ENCODE results near the gene CAMK1G.

The CAMK1G gene

DNA sequence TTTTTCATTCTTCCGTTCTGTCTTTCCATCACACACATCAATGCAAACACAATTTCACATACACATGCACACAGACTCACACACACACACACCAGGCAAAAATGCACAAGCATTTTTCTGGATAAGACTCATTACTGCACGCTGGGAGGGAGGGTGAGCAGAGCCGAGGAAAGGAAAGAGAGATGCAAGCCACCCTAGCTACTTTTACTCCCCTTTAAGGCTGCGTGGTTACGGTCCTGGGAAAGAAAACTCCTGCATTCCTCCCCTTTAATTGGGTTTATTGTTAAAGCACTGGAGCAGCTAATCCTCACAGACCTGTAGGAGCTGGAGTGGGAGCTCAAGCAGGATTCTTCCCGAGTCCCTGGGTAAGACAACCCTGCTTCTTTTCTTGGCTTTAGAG lies at the start of gene CAMK1G:
Gene CAMK1G, plus strand, starts transcription at position 307 of the 400 bp plus-strand sequence. CDS start 11,270 bp downstream, outside the sequence.
- no peak for DNase-seq (ENCODE audit: low spot score)

DNA sequence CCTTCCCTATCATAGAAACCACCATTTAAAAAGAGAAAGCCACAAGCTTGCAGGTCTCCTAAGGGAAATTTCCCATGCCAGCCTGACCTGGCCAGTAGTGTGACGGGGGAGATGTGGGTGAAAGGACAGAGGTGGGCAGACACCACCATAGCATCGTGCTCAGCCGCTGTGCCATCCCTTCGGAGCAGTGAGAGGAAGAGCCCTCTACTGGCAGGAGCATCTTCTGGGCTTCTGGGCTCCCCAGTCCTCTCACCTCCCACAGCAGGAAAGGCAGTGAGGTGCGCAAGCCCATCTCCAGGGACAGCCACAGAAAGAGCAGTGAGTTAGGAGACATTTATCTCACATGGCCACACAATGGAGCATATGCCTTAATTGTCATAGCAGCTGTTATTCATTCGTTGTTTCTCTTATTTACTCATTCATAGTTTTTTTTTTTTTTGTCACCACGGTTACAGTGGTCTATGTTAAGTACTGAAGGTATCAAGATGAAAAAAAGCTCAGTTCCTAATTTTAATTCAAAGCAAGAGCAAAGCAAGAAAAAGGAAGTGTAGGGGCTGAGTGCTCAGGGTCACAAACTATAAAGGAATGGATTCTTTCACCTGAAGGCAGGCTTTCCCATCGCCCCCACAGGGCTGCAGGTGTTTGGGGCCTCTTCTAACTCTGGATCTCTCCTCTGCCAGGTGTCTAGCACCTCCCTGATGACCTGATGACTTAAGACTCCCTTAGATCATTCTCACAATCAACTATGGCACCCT lies 48.8 kb upstream of the CAMK1G start:
- no peak for DNase-seq (ENCODE audit: low spot score)

DNA sequence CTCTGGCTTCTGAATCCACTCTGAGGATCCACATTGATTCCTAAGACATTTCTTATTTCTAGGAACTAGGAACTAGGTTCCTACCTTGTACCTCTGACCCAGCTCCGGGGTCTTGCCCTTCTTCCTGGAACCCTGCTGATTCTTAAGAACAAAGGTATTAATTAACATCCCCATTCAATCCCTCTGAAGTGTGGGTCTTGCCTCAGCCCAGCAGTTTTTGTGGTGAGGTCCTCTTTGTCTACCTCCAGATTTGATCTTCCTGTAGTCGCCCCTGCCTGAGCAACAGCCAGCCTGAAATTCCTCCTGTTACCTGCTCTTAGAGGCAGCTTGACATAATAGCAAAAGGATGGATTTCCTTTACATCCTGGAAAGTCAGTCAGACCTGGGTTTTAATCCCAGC lies 46.7 kb upstream of the CAMK1G start:
- no peak for DNase-seq (ENCODE audit: low spot score)

DNA sequence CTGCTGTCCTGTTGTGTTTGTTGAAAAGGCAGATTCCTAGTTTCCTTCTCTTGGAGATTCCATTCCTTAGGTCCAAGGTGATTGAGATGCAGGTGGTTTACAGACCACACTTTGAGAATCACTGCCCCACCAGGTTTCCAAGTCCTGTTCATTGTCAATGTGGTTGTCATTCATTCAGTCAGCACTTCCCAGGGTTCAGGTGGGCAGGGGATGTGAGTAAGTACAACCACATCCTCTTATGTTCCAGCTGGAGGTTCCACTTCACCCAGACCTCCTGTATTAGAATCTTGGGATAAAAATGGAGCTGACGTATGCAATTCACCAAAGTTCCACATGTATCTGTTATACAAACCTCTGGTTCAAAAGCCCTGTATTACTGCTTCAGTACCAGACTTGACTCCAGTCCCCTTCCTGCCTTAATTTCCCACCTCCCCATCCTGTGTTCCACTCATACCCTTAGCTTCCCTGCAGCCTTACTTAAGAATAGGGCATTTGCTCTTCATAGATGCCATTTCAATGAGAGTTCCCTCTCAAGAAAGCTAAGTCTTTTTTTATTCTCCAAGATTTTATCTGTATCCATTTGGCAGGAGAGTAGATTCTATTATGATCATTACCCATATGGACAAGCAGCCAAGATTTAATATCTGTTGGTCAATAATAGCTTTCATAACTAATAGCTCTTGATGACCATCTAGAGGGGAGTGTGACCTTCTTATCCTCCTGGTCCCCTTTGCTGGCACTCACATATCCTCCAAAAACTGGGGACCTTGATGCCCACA lies 46.0 kb upstream of the CAMK1G start:
- DNase-seq (ENCODE audit: low spot score): no peak

DNA sequence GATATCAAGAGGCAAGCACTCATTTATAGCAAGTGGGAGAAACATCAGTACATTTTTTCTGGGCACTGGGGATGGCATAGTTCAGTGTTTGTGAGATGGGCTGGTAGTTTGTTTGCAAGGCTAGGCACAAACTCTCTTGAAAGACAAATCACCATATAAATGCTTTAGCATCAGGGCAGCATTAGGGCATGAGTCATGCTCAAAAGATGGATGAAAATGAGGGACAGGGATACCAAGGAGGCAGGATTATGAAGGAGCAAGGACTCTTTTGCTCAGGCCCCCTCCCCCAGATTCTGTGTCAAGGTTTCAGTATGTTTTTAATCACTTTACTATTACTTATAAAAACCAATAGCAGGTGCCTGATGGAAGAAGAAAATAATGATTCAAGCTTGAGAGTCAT lies 43.9 kb upstream of the CAMK1G start:
- no peak for DNase-seq (ENCODE audit: low spot score)

DNA sequence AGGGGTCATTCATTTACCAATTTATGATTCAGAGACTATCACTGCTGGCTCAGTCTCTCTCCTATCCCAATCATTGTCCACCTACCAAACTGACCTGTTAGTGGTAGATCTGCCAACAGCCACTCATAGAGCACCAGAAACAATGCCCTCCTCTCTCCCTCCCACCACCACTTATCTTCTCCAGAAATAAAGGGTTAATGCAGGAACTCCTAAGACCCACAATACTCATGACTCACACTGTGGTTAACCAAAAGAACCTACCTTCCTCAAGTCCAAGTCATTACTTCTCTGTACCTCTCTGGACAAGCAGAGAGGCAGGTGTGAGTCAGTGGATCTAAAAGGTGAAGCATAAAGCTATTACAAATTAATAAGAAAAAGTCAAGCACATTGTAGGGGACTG lies 40.9 kb upstream of the CAMK1G start:
- DNase-seq (ENCODE audit: low spot score): no peak

DNA sequence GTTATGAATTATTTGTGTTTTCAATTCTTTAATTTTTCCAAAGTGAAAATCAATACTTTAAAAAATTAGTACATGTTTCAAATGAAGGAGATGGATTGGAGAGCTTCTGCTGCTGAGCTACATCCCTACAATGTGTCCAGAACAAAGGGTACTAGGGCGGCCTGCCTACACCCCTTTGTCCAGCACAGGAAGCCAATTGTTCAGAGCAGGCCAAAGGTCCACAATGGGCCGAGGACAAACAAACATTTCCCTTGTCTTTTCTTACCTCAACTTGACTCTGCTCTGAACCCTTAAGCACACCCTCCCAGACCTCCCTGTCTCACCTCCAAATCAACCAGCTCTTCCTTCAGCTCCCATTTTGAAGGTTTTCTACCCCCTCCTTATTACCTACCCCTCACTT lies 39.4 kb upstream of the CAMK1G start:
- DNase-seq (ENCODE audit: low spot score): no peak

DNA sequence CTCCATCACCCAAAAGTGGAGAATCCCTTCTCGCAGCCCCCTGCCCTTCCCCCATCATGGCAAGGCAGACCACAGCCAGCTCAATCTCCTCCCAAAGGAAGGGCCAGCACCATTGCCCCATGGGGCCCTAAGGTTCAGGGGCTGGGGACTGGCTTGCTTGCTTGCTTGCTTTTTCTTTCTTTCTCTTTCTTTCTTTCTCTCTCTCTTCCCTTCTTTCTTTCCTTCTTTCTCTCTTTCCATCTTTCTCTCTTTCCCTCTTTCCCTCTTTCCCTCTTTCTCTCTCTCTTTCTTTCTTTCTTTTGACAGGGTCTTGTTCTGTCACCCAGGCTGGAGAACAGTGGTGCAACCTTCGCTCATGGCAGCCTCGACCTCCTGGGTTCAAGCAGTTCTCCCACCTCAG lies 38.1 kb upstream of the CAMK1G start:
- DNase-seq (ENCODE audit: low spot score): no peak

DNA sequence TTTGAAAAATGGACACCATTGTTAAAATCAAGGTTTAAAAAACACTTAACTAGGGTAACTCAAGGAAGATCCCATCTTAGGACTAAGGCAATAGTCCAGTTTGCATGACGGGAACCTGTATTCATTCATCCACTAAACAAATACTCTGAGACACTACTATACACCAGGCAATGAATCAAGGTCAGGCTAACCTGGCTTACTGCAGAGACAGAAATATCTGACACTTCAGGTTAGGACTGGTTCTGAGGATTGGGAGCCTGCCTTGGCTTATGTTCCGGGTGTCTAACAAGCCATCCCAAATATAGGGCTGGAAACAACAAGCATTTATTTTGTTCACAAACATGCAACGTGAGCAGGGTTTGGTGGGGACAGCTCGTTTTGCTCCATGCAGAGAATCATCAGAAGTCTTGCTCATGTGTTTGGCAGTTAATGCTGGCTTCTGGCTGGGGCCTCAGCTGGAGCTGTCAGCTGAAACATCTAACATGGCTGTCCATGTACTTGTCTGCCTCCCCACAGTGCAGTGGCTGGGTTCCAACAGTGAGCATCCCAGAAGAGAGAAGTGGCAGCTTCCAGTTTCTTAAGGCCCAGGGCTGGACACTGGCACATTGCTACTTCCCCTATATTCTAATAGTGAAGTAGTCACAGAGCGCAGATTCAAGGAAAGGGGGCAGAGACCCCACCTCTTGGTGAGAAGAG lies 37.0 kb upstream of the CAMK1G start:
- no peak for DNase-seq (ENCODE audit: low spot score)

DNA sequence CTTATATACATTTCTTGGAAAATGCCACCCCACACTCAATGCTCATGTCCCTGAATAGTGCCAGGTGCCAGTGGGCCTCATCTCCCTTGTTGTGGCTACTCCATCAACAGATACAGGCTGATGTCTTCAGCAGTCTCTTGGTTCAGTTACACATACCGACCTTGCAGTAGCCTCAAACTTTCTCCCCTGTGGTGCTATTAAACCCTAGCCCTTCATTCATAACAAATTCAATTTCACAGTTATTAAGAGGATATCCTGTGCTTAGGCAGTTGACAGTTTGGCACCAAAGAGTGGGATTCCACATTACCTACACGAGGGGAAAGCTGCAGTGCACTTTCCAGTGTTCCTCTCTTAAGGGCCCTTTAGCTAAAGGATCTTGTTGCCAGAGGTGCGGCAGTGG lies 35.9 kb upstream of the CAMK1G start:
- DNase-seq (ENCODE audit: low spot score): no peak

DNA sequence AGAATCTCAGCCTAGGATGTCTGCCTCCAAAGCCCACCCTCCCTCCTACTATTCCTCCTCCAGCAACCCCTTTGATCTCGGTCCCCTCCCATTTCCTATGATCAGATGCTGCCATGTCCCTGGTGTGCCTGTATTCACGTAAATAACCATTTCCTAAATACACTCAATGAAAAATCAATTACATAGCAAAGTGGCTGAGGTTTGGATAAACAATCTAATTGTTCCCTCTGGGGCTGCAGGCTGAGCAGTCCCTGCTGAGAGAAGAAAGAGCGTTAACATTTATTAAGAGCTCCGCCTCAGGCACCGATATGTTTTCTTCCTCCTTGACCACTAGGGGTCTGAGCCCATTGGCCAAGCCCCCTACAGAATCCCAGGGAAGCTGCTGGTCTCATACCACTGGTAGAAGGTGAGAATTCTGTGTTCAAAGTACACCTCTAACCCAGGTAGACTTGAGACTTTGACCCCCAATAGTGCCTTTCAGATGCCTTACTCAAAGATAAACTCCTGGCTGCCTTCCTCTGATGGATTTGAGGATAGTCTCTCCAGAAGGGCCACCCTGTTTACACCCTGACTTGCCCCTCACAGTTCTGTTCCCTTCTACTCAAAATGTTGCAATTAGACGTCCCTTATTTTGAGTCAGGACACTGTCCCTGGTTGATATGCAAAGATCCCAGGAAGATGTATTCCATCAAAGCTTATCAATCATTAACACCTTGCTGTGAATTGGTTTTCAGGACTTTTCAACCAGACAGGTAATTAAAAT lies 33.9 kb upstream of the CAMK1G start:
- DNase-seq (ENCODE audit: low spot score): no peak

DNA sequence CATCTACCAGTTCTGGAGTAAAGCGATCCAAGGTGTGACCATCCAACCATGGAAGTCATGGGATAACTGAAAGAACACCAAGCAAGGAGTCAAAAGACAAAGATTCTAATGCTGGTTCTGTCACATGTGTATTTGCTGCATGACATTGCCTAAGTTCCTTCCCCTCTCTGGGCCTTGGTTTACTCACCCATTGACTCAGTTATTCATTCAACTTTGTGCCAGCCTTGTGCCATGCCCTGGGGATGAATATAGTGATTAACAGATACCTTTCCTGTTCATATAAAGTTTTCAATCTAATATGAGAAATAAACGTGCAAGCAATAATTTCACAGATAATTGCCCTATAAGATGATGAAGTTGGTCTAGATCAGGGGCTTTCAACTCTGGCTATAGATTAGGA lies 33.0 kb upstream of the CAMK1G start:
- DNase-seq (ENCODE audit: low spot score): no peak

DNA sequence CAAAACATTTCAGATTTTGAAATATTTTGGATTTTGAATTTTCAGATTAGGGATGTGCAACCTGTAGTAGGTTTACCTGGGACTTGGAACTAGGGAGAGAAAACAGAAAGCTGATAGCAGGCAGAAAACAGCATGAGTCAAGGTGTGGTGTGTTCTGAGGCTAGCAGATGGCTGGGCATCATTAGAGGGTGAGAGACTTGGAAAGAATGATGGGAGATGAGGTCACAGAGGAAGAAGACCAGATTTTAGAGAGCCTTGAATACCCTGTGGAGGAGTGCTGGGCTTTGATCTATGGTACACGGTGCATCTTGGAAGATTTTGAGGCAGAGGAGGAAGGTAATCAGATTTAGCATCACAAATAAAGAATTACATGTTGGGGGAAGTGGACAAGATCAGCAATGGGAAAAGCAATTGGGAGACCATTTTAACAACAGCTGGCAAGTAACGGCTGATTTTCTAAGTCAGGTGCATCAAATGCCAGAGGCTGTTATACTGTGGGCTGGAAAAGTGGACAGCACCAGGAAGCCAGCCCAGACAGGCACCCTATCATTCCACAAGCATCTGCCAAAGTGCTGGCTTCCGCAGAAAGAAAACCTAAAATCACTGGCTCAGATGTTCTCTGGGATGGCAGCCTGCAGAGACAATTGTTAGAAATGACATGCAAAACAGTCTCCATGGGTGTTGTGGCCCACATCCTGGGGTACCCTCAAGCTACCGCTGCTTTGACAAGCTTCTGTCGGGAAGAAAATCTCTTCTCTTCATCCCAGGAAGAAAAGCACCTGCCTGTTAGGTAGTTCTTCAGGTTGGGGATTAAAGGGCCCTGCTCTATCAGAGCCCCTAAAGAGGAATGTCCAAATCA lies 30.9 kb upstream of the CAMK1G start:
- no peak for DNase-seq (ENCODE audit: low spot score)

DNA sequence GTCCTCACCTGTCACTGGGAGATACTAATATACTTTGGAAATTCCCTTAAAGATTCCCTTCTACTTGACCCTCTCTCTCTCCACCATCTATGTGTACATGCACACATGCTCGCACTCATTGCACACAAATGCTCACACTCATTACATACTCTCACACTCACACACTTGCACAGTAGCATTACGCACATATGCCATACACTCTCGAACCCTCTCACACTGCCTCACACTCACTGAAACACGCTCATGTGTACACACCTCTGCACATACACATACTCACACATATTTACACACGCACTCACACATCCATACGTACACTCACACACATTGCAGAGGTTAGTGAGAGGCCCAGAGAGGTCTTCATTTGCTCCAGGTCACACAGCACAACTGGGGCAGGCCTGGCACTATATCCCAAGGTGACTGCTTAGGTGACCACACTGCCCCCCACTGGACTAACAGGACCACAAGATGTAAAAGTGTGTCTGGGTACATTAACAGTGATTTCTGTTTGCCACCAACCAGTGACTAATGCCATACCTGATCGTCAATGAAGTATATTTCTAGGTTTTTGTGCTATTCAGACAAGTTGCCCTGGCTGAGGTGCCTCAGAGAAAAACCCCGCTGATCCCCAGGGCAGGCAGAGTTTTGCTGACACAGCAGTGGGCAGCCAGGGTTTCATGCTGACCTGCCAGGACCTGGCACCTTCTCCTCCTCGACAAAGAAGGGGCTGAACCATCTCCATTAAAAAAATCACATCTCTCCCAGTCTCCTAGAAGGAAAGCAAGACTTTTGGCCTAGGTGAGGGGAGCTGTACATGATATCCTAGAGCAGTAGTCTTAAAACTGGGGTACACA lies 28.5 kb upstream of the CAMK1G start:
- no peak for DNase-seq (ENCODE audit: low spot score)

DNA sequence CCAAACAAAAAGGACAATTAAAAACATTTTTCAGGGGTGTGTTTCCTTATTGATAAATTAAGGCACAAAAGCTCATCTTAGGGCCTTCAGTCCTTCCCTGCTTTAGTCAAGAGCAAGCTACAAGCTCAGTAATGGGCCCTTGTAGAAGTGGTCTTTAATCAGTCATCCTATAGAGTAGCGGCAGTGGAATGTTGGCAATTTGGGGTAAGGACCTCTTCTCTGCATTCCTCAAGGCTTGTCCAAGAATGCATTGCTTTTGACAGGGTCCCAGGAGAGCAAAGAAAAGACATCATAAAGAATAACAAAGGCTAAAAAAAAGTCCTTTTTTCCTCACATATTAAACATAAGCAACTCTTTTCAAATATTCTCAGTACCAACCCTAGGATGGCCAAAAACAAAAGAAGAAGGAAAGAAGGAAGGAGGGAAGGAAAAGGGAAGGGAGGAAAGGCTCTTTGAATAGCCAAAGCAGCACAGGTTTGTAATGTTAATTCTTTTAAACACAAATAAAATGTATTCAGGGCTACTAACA lies 27.3 kb upstream of the CAMK1G start:
- no peak for DNase-seq (ENCODE audit: low spot score)

DNA sequence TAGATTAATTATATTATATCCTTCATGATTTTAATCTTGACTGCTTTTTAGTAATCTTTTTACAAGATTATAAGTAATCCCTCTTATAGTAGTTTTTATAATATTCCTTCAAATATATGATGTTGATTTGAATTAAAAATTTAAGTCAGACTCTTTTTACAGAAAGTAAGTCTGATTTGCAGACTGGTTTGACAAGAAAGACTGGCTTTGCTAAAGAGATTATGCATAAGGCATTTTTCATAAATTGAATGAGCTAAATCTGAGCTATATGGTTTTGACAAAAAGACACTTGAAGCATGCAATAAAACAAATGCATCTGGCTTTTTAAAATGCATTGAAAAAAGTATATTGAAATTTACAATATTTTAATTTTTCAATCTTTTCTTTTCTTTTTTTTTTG lies 26.3 kb upstream of the CAMK1G start:
- DNase-seq (ENCODE audit: low spot score): no peak

DNA sequence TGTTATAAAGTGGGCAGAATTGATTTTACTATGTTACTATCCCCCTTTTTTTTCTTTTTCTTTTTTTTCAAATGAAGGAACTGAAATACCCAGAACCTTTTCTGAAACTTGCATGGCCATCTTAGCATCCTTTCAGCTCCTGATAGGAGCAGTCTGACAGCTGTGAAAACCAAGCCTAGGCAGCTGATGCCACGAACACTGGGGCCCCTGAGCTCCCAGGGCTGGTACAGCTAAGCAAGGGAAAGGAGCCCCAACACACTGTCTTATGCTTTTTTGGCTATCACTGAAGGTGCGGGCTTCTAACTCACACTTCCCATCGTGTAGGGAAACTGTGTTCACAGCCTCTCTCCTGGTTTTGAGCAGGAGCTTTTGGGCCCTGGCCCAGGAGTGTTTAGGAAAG lies 23.0 kb upstream of the CAMK1G start:
- no peak for DNase-seq (ENCODE audit: low spot score)

DNA sequence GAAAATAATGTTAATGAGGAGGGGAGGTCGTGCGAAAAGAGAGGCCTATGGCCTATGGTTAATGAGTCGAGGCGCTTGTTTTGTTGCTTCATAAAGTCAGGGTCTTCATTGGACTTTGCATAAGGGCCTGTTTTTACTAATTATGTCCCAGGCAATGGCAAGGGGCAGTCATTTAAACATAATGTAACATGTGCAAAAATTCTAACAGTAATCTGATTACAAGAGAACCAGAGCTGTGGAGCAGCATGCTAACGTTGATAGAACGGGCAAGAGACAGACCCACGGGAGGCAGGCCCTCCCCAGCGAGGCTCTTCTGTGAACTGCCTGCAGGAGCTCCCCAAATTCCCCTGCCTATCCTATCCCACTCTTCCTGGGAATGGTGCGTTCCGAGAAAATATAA lies 22.6 kb upstream of the CAMK1G start:
- DNase-seq (ENCODE audit: low spot score): no peak

DNA sequence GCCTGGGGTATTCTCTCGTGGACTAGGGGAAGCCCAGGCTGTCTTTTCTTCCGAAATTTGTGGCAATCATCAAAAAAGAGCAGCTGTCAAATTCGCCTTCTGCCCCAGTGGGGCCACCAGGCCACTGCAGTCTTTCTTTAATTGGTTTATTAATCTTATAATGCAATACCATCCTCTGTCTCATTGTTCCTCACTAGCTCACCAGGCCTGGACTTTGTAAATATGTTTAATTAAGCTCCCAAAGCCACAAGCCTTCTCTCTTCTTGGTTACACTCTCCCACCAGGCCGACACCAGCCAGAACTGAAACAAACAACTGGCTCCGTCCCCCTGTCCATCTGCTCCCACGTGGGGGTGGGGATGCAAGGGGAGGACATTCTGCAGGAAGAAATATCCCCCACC lies 22.0 kb upstream of the CAMK1G start:
- DNase-seq (ENCODE audit: low spot score): no peak

DNA sequence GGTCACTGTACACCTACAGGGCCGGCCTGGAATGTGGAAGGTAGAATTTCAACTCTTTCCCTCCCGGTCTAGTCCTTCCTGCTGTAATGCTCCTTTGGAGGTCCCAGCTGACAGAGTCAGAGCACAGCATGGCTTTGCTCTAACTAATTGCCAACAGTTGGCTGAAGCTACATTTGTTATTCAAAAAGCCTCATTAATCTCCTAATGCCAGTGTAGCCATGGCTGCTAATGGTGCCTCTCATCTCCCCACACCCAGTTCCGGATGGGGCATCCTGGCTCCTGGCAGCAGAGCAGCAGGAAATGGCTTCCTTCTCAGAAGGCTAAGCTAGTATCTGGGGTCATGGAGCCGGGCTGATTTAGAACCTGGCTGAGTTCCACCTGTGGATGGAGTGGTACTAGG lies 18.7 kb upstream of the CAMK1G start:
- no peak for DNase-seq (ENCODE audit: low spot score)
